Kidney tubule cell (primary cell): Measurements from ENCODE around the gene AFF3.
A peak's percentile ranks its signal among the peaks of the same experiment; 100 is the strongest.
"Not testable (repeated sequence)": the region's sequence is repeated elsewhere in the genome, so short reads cannot be mapped to it uniquely, and the experiment has no call there.

Experiments
- DNase-seq: peaks from one replicate; pipeline ENCODE4 v3.0.0-alpha.2; 2018; ENCODE audit warnings: low spot score

AFF3 gene

GRCh38 chr2:99784282-99784681 lies 358.1 kb downstream of the AFF3 start:
- no peak for DNase-seq

GRCh38 chr2:99780276-99780675 lies 362.1 kb downstream of the AFF3 start:
- DNase-seq: no peak

DNA sequence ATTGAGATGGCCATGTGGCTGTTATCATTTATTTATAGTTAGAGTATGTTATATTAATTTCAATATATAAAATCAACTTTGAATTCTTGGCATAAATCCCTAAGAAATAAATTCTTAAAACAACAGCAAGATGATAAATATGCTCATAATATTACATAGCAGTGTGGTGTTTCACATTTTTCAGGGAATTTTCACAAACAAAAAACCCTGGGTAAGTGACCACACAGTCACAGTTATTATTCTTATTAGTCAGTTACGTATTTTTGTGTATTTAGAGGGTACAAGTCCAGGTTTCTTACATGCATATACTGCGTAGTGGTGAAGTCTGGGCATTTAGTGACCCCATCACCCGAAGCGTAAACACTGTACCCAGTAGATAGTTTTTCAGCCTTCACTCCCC lies 363.1 kb downstream of the AFF3 start:
- no peak for DNase-seq

GRCh38 chr2:99777656-99778290 lies 364.6 kb downstream of the AFF3 start:
- no peak for DNase-seq

GRCh38 chr2:99776906-99777646 lies 365.3 kb downstream of the AFF3 start:
- DNase-seq: no peak

DNA sequence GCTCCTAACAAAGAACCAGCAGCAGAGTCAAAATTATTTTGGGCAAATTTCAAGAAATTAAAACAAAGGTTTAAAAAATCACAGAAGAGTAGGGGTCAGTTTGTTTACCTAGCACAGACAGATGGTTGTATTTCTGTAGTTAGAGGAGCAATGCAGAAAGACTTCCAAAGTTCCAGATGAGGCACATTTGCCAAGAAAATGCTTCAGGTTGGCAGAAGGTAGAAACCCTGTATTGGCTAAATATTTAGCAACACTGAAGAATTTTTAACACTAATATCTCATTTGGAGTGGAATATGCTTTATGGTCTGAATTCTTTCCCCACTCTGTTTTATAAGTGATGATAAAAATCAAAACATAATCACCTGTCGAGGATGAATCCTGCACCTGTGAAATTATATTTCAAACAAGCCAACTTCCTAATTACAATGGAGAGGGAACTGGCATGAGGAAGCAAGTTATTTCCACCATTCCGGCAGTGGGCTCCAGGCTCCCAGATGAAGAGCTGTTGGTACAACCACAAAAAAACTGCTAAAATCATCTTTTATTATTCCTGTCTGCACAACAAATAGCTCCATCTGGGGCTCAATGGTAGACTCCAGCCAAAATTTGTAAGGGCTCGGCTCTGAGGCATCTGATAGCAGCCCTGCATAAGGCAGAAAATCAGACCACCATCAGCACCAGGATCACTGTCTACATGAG lies 366.0 kb downstream of the AFF3 start:
- DNase-seq: no peak

DNA sequence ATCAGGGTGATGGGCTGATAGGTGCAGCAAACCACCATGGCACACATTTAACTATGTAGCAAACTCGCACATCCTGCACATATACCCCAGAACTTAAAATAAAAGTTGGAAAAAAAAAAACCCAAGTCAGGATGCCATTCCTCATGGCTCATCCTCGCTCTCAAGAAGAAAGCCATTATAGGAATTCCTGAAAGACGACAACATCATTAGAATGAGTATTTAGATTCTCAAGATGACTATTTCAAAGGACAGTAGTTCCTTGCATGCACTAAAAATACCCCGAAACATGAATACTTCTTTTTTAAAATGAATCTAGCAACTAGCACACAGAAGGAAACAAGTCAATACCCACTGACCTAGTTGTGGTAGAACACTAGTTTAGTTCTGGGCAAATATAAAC lies 366.8 kb downstream of the AFF3 start:
- DNase-seq: peak; percentile 86

DNA sequence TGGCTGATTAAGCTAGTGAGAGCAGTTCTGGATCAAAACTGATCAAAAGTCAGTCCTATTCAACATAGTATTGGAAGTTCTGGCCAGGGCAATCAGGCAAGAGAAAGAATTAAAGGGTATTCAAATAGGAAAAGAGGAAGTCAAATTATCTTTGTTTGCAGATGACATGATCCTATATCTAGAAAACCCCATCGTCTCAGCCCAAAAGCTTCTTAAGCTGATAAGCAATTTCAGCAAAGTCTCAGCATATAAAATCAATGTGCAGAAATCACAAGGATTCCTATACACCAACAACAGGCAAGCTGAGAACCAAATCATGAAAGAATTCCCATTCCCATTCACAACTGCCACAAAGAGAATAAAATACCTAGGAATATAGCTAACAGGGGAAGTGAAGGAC lies 368.7 kb downstream of the AFF3 start:
- not testable (repeated sequence) for DNase-seq

DNA sequence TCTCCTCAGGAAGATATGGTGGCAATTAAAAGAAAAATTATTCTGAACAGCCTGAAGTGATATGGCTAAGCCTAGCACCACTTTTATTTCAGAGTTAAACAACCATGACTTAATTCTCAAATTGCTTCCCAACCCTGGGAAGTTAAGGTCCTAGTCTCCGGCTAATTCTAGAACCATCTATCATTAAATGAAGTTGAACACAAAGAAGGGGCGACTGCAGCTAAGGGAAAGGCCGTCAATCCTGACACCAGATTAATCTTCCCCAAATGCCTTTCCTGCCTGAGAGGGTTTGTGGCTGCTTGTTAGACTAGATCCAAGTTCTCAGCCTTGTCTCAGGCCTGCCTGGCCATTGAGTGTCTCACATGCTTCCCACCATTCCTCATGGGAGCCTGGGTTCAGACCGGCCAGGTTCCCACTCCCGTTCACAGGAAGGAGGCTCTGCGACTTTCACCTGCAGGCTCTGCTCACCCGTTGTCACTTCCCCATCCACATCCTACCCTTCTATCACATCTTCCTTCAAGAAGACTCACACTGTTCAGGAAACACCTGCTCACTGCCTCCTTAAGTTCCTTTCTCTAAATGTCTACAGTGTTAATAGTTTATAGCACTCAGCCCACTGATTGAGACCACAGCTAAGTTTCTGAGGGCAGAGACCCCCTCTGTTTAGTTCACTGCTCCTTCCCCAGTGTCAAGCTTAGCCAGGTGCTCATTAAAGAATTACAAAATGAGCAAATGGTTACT lies 369.6 kb downstream of the AFF3 start:
- DNase-seq: no peak

- no peak for DNase-seq
Measured at GRCh38 chr2:99771681-99772333, 370.6 kb downstream of the AFF3 start.

DNA sequence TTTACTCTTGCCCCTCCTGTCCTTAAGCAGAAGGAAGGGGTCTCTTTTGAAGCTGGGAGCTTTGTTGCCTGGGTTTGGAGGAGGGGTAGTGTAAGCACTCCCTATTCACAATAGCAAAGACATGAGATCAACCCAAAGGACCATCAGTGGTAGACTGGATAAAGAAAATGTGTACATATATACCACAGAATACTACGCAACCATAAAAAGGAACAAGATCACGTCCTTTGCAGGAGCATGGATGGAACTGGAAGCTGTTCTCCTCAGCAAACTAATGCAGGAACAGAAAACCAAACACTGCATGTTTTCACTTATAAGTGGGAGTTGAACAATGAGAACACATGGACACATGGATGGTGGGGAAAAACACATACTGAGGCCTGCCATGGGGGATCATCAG lies 371.5 kb downstream of the AFF3 start:
- no peak for DNase-seq

DNA sequence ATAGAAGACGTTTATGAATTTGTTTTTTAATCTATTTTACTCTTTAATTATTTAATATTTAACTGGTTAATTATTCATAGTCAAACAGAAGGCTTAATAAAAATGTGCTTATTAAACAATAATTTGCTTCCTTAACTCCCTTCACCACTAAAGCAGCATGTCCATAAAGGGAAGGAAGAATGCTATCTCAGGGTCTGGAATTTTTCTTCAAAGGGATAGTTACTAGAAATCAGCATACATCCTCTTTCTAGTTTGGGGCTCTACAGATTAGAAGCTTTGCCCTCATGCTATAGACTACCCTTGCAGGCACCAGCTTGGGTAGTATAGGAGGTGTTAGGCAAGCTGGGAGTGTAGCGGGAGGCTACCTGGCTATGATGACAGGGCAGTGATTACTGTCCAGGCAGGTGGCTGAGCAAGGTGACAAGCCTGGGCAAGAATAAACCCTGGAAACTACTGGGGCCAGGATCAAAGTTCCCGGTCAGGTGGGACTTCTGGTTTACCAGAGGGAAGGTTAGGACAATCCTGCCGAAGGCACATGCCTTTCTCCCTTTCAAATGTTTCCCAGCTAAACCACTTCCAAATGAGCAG lies 376.6 kb downstream of the AFF3 start:
- DNase-seq: no peak

DNA sequence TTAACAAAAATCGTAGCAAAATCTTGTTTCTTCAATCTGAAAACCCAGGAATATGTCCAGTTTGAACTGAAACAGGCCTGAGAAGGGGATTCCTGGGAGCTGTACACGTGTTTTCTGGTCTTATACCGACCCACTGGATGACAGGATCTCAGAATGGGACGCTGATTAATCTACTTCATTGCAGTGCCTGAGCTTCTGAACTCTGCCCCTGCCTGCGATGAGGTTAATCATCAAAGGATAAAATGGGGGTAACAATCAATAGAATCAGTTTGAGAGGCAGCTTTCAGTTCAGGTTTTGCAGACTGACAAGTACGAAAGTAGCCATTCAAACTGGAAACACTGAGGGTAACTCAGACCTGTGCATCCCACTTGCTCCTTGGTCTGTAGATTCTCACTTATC lies 378.6 kb downstream of the AFF3 start:
- DNase-seq: no peak

GRCh38 chr2:99762714-99763113 lies 379.7 kb downstream of the AFF3 start:
- no peak for DNase-seq

DNA sequence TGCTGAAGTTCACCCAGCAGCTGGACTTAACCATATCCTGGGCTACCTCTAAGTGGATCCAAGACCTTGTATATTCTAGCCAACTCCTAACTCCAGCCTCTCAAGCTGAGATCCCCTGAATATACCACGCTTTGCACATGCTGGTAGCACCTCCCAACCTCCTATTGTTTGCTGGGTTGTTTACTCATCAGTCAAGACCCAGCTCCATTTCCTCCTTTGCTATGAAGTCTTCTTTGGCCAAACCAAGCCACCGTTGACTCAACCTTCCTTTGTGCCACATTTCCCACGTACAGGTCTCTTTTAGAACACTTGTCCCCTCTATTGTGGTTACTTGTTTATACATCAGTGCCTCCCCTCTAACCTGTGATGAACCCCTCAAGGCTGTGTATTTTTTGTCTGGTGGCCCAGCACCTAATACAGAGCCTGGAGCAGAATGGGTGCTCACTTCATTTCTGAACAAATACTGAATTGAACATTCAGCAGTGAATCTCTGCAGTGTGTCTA lies 384.7 kb downstream of the AFF3 start:
- no peak for DNase-seq

- DNase-seq: no peak
Measured at GRCh38 chr2:99756059-99756458, 386.3 kb downstream of the AFF3 start.

GRCh38 chr2:99754210-99754609 lies 388.2 kb downstream of the AFF3 start:
- DNase-seq: no peak

DNA sequence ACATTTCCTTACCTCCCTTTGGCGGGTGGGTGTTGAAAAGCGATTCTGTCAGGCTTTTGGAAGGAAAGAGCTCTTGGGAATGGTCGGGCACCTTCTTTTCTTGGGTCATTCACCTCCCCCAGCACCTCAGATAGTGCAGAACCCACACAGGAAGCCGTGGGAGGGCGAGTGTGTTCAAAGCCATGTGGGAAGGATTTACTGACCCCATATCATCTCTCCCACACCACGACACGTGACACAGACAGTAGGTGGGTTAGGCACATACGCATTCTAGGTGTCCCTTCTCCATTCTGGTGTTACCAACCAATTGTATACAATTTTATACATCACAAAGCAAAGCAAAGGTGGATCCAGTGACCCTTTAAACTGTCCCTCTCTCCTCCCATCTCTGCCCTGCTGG lies 388.9 kb downstream of the AFF3 start:
- no peak for DNase-seq

DNA sequence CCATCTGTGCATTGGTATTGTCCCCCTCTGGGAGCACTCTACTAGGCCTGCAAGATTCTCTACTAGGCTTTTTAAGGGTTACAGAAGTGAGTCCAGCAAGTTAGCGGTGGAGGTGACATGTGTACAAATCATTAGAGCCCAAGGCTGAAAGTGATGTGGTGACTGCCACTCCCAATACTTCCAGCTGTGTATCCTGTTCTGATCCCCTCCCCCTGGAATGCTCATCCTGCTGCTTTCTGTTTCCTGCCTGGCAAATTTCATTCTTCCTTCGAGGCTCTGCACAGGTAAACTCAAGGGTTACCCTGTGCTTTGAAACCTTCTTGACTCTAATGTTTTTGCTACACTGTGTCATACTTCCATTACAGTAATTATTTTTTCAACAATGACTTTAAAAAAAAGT lies 394.0 kb downstream of the AFF3 start:
- no peak for DNase-seq

DNA sequence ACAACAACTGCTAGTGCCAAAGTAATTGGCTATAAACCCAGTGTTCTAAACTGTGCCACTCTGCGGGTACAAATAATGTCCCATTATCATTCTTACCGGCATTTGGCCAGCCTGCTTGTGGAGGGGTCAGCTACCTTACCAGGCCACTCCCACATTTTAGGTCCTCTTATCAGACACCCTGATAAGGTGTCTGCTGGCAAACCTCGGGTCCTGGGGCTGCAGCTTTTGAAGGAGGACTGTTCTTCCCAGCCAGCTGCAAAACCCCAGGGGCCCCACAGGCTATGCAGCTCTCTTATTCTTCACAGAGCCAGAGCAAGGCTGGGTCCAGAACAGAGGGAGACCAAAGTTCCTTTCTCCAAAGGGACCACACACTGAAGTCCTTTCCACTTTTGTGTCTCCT lies 394.5 kb downstream of the AFF3 start:
- no peak for DNase-seq

- DNase-seq: no peak
Measured at GRCh38 chr2:99743146-99743545, 399.2 kb downstream of the AFF3 start.

GRCh38 chr2:99737537-99737936 lies 404.9 kb downstream of the AFF3 start:
- DNase-seq: no peak
